Left ventricle myocardium superior (tissue), 1 donor: ENCODE data around the gene MAP2K1. TPM values are rescaled to one million over a fixed set of nuclear protein-coding genes. Genes with fewer than 3 reads are reported as not detected.
"Not testable (repeated sequence)": the region's sequence is repeated elsewhere in the genome, so short reads cannot be mapped to it uniquely, and the experiment has no call there.

Experiments
- ATAC-seq: fragments of 200-7000 bp; cut with Tn5 transposase; one replicate; pipeline ENCODE4 v1.9.1; 2020; ENCODE audit warnings: mild to moderate bottlenecking, moderate library complexity
- DNase-seq: peaks from one replicate; pipeline ENCODE4 v3.0.0-alpha.2; 2020
- intact Hi-C: fragments of 100-400 bp; cut with micrococcal nuclease; formaldehyde crosslinking; loops from one replicate; pipeline ENCODE4 v1.11.0; 2022
- total RNA-seq: library from RNA; stranded (reverse); fragmentation: NEBNext Ultra II Directional; extraction: Animal tissue kit (Norgen Biotek cat#: 25700); gene quantifications from one replicate; pipeline ENCODE4 v1.2.1, GENCODE V29; 2021
- donor health status: DM: no; HTN: yes; CAD: no; lungs with severe emphysema.

The MAP2K1 gene
- total RNA-seq, 1 donor from 2014 or later, result 40.4 TPM

GRCh38 chr15:66494262-66494661 is 107.5 kb downstream of the MAP2K1 start:
- DNase-seq (no peak), ATAC-seq (no peak)
- intact Hi-C loops, result no loop called here

- no peak for DNase-seq
- intact Hi-C loops, result no loop called here
- ATAC-seq, result peak; percentile 22
Observed at GRCh38 chr15:66496951-66497501, 110.3 kb downstream of the MAP2K1 start.

DNA sequence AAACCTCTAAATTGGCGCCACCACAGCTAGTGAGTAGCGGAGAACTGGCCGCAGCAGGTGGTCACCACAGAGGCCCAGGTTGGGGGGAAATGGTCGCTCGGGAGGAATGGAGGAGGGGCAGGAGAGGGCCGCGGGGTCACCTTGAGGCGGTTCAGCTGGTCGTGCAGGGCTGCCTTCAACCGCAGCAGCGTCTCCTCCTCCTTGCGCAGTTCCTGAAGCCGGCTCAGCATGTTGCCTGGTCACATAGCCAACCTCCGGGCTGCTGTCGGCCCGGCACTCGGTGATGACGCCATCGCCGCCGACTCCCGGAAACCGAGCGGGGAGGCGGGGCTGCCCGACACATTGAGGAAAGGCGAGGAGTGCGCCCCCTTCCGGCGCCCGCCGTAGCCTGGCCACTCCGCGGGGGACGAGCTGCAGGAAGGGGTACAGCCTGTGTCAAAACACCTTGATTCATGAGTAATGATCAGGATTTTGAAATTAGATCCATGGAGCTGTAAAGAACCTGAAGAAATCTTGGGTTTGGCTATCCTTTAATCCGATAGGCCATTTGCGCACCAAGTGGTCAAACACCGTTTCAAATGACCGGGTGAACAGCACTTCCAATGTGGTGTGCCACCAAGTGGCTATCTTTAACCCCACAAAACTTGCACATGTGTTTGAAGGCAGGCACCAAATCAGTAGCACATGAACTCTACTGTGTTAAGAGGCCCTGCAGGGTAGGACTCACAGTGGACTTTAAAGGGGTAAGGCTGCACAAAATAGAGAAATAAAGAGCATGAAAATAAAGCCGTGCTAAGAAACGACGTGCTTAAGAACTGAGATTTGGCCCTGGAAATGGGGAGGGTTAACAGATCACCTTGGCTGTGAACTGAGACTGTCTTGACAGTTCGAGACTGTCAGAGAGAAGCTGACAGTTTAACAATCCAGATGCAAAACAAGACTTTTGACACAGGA is 111.1 kb downstream of the MAP2K1 start, which contains the start of gene SNAPC5:
Gene SNAPC5, minus strand, starts transcription at position 261 of the 954 bp plus-strand sequence. Its CDS starts 31 bp downstream, at position 230.
- DNase-seq (peak; percentile 99), ATAC-seq (peak; percentile 96)
- intact Hi-C loops, result no loop called here

DNA sequence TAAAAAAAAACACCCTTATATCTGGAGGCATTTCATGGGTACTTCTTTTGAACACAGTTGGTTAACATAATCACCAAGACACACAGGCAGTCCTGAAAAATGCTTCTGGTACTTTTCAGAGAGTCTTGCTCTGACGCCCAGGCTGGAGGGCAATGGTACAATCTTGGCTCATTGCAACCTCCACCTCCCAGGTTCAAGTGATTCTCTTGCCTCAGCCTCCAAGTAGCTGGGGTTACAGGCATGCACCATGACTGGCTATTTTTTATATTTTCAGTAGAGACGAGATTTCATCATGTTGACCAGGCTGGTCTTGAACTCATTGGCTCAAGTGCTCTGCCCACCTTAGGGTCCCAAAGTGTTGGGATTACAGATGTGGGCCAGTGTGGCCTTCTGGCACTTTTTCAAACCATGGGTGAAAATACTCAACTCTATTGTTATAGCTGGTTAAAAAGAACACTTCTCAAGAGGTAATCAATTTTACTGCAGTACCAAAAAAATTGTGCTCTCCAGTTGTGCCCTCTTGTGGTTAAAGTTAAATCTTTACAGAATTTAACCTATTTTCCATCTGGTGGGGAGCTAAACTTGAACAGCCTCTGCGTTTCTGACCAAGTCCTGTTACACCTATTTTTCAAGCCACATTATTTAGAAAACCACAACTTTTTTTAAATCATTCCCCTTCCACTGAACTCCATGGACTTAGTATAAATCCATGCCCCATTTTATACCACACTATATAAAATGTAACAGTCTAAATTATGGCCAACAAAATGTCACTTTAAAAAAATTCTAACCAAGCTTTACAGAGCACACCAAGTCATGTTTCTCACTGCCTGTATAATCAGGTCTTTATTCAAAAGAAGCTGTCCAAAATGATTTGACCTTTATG is 112.0 kb downstream of the MAP2K1 start:
- DNase-seq, result no peak
- intact Hi-C loops, result no loop called here

DNA sequence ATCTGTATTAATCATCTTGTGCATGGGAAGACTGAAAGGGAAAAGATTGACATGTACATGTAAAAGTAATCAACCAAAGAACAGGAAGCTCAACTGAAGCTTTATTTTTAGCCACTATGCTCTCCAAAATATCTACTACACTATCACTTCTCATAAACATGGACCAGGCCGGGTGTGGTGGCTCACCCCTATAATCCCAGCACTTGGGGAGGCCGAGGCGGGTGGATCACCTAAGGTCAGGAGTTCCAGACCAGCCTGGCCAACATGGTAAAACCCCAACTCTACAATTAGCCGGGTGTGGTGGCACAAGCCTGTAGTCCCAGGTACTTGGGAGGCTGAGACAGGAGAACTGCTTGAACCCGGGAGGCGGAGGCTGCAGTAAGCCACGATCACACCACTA is 113.6 kb downstream of the MAP2K1 start:
- not testable (repeated sequence) for ATAC-seq, DNase-seq
- intact Hi-C loops, result loop anchor here (5.0 kb wide), 1 partner anchor 113 kb away; the partner anchor contains the start of gene MAP2K1

More for the DNA sequence above, 112.0 kb downstream of the MAP2K1 start:
- no peak for ATAC-seq

GRCh38 chr15:66502491-66502890 is 115.8 kb downstream of the MAP2K1 start:
- no peak for ATAC-seq
- DNase-seq, result no peak
- intact Hi-C loops, result loop anchor here (5.0 kb wide), 1 partner anchor 115 kb away; the partner anchor contains the start of gene MAP2K1

DNA sequence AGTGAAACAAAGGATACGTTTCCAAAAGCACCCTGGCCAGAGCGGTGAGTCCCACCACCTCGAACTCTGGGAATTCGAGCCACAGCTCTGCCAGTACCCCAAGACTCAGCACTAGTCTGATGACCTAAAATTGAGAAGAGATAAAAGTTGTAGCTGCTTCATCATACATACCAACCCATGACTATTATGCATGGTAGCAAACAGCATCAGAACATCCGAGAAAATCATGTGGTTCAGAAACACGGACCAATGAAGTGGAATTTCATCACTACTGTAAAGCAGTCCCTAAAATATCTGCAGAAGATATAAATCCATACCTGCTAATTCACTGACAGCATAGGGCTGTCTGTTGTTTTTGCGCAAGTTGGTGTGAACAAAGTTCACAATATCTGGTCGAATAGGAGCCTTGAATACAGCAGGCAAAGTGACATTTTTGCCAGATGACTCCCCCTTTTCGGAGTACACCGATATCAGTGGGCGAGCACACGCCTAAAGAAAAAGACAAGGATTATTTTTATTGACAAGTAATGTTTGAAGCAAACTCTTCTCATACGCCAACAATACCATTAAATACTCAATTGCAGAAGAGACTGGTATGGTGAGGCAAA is 116.4 kb downstream of the MAP2K1 start:
- DNase-seq, result not testable (repeated sequence)

GRCh38 chr15:66503780-66504562 is 117.3 kb downstream of the MAP2K1 start:
- DNase-seq (no peak), ATAC-seq (no peak)
- intact Hi-C loops, result loop anchor here (5.0 kb wide), 1 partner anchor 117 kb away; the partner anchor contains the start of gene MAP2K1

More for the DNA sequence above, 116.4 kb downstream of the MAP2K1 start:
- intact Hi-C loops, result loop anchor here (5.0 kb wide), 1 partner anchor 116 kb away; the partner anchor contains the start of gene MAP2K1
- not testable (repeated sequence) for ATAC-seq

- DNase-seq (peak; percentile 86), ATAC-seq (peak; percentile 96)
- intact Hi-C loops, result loop anchor here (5.0 kb wide), 1 partner anchor 117 kb away; the partner anchor contains the start of gene MAP2K1
Observed at GRCh38 chr15:66504563-66505429, 118.1 kb downstream of the MAP2K1 start, which contains the start of the genes RPL4 and ZWILCH. Gene RPL4 (minus strand): TSS chr15:66504855. CDS start chr15:66504790, 65 bp downstream. Gene ZWILCH (plus strand): TSS chr15:66505326. CDS start chr15:66505339, 13 bp downstream.

DNA sequence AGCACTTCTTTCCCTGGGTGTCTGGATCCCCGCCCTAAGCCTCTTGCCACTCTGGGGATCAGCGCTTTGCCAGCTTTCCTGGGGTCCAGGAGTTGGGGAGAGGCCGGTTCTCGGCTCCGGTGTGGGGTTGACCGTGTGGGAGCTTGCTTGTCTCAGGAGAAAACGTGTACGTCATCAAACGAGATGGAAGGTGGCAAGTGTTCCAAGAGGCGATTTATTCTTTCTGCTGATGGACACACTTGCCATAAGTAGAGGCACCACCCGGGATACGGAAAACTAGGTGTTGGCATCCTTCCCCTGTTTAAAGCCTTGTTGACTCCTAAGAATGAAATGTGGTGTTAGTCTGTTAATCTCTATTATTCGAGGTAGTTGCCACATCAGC is 118.7 kb downstream of the MAP2K1 start:
- DNase-seq, result no peak
- intact Hi-C loops, result no loop called here
- no peak for ATAC-seq

- no peak for ATAC-seq
- DNase-seq, result no peak
- intact Hi-C loops, result no loop called here
Observed at GRCh38 chr15:66505818-66506217, 119.1 kb downstream of the MAP2K1 start.

- ATAC-seq, result no peak
- intact Hi-C loops, result no loop called here
Observed at GRCh38 chr15:66508293-66508883, 121.7 kb downstream of the MAP2K1 start.

DNA sequence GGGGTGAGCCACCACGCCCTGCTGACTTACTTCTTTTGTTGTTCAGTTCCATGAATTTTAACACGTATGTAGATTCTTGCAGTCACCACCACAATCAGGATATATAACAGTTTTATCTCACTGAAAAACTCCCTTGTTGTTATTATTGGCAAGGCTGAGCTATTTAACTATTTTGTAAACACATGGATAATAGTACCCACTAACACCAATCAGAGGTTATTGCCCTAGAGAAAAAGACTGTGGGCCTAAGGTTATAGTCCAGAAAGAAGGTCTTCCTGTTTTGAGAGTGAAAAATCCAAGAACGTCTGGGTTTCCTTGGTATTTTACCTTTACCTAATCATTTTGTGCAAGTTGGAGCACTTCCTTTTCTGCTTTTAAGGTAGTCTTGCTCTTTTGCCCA is 127.9 kb downstream of the MAP2K1 start:
- DNase-seq (no peak), ATAC-seq (no peak)
- intact Hi-C loops, result no loop called here

More at GRCh38 chr15:66508293-66508883, 121.7 kb downstream of the MAP2K1 start:
- no peak for DNase-seq

GRCh38 chr15:66515901-66516322 is 129.2 kb downstream of the MAP2K1 start:
- ATAC-seq (no peak), DNase-seq (no peak)
- intact Hi-C loops, result no loop called here

DNA sequence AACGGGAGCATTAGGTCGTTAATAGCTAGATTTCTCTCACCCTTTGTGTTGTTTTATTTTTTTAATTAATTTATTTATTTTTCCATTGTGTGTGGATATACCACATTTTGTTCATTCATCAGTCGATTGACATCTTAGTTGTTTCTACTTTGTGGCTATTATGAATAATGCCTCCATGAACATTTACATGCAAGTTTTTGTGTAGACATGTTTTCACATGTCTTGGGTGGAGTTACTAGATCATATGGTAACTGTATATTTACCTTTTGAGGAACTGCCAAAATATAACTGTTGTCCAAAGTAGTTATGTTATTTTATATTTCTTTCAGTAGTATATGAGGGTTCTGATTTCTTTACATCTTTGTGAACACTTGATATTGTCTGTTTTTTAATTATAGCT is 137.2 kb downstream of the MAP2K1 start:
- no peak for ATAC-seq
- intact Hi-C loops, result no loop called here
- no peak for DNase-seq

DNA sequence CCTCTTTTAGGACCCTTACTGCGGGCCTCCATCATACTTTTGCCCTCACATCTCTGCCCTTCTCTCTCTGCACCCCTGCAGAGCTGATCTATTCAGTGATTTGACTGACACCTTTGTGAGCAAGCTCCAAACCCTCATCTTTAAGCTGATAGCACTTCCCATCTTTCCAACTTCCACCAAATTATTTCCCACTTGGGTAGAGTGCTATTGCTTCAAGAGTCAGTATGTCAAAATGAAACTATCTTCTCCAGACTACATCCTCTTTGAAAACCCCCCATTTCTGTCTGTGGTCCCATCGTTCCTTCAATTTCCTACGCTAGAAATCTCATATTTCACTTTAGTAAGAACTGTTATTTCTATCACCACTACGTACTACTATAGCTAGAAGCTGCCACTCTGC is 138.1 kb downstream of the MAP2K1 start:
- no peak for ATAC-seq
- no peak for DNase-seq
- intact Hi-C loops, result no loop called here
